ENCODE measurements around the gene FAM221A.
"Not testable (repeated sequence)": the region's sequence is repeated elsewhere in the genome, so short reads cannot be mapped to it uniquely, and the experiment has no call there.

FAM221A gene

DNA sequence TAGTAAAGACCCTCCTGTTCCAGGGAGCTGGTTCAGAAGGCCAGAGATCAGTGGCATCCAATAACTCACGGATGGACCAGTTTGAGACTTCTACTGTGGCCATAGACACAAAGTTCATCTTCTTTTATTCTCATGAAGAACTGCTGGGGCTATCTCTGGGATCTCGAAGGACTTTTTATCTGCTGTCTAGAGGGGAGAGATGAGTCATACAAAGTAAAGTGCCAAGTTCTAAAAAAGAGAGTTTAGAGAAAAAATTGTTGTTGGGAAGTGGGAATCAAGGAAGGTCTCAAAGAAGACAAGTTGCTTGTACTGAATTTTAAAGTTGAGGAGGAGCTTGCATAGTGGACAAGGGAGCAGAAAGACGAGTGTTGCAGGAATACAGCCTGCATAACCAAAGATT, 8.0 kb upstream of the FAM221A start:
- Histone ChIP-seq H3K9ac (ENCODE audit: low read depth, low read length) (no peak overlapping the region), H3K4me1 (ENCODE audit: control insufficient read depth, insufficient read depth, low read length) (no peaks in the 10 kb centered on the region)

GRCh38 chr7:23680414-23681405, 711 bp downstream of the FAM221A start:
- Histone ChIP-seq H3K9ac (ENCODE audit: low read depth, low read length) (peak overlapping the region; percentile 61), H3K4me1 (ENCODE audit: control insufficient read depth, insufficient read depth, low read length) (peaks cover 4% of the 10 kb centered on the region), H3K27me3 (ENCODE audit: control insufficient read depth, insufficient read depth, low read length) (peaks cover 6% of the 10 kb centered on the region), H3K36me3 (ENCODE audit: control insufficient read depth, insufficient read depth, low read length) (no peaks in the 10 kb centered on the region), H3K4me3 (ENCODE audit: low read depth, low read length) (peak overlapping the region; percentile 95), H3K9me3 (ENCODE audit: control insufficient read depth, insufficient read depth, low read length) (no peaks in the 10 kb centered on the region)

More for the DNA sequence above, 8.0 kb upstream of the FAM221A start:
- H3K36me3 ChIP-seq (ENCODE audit: control insufficient read depth, insufficient read depth, low read length) = no peaks in the 10 kb centered on the region
- H3K27me3 ChIP-seq (ENCODE audit: control insufficient read depth, insufficient read depth, low read length) = no peaks in the 10 kb centered on the region
- H3K4me3 ChIP-seq (ENCODE audit: low read depth, low read length) = no peak overlapping the region
- H3K9me3 ChIP-seq (ENCODE audit: control insufficient read depth, insufficient read depth, low read length) = no peaks in the 10 kb centered on the region

DNA sequence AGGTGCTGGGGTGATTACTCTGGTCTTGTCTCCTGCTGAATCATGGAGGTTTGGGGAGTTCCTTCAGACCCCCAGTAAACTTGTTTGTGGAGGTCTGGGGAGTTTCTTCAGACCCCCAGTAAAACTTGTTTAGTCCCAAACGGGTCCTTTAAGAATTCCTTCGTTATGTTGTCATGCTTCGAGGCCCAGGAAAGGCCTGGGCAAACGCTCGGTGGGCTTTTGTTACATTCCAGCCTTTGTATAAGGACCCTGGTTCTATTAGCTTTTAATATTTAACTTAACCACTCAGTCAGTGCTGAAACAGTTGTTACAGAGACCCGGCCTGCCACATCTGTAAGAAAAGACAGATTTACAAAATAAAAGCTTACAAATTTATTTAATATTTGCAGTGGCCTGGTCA, 4.0 kb downstream of the FAM221A start:
- not testable (repeated sequence) for H3K9ac ChIP-seq (ENCODE audit: low read depth, low read length); H3K36me3 ChIP-seq (ENCODE audit: control insufficient read depth, insufficient read depth, low read length); H3K27me3 ChIP-seq (ENCODE audit: control insufficient read depth, insufficient read depth, low read length); H3K4me3 ChIP-seq (ENCODE audit: low read depth, low read length); H3K9me3 ChIP-seq (ENCODE audit: control insufficient read depth, insufficient read depth, low read length); H3K4me1 ChIP-seq (ENCODE audit: control insufficient read depth, insufficient read depth, low read length)

- peaks cover 3% of the 10 kb centered on the region for H3K36me3 ChIP-seq (ENCODE audit: control insufficient read depth, insufficient read depth, low read length)
- H3K9ac ChIP-seq (ENCODE audit: low read depth, low read length) = no peak overlapping the region
- no peak overlapping the region for H3K4me3 ChIP-seq (ENCODE audit: low read depth, low read length)
- H3K4me1 ChIP-seq (ENCODE audit: control insufficient read depth, insufficient read depth, low read length) = peaks cover 4% of the 10 kb centered on the region
- H3K9me3 ChIP-seq (ENCODE audit: control insufficient read depth, insufficient read depth, low read length) = no peaks in the 10 kb centered on the region
- no peaks in the 10 kb centered on the region for H3K27me3 ChIP-seq (ENCODE audit: control insufficient read depth, insufficient read depth, low read length)
These were observed 5.7 kb downstream of the FAM221A start for GRCh38 chr7:23685731-23686130.

- Histone ChIP-seq H3K36me3 (ENCODE audit: control insufficient read depth, insufficient read depth, low read length) (peaks cover 3% of the 10 kb centered on the region), H3K9ac (ENCODE audit: low read depth, low read length) (no peak overlapping the region), H3K27me3 (ENCODE audit: control insufficient read depth, insufficient read depth, low read length) (no peaks in the 10 kb centered on the region), H3K4me3 (ENCODE audit: low read depth, low read length) (no peak overlapping the region), H3K4me1 (ENCODE audit: control insufficient read depth, insufficient read depth, low read length) (peaks cover 4% of the 10 kb centered on the region), H3K9me3 (ENCODE audit: control insufficient read depth, insufficient read depth, low read length) (no peaks in the 10 kb centered on the region)
These were observed 7.0 kb downstream of the FAM221A start for GRCh38 chr7:23687011-23687410.

DNA sequence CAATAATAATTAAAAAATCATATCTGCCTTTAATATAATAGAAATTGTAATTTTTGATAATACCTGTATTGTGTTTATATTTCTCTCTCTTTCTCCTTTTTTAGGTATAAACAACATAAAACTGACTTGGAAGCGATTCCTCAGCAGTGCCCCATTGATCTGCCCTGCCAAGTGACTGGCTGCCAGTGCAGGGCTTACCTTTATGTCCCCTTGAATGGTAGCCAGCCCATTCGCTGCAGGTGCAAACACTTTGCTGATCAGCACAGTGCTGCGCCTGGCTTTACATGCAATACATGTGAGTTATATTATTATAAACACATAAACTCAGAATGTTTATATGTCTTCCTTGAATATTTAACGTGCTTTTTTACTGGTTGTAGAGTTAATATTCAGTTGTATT, 9.2 kb downstream of the FAM221A start:
- no peak overlapping the region for H3K4me3 ChIP-seq (ENCODE audit: low read depth, low read length)
- peaks cover 4% of the 10 kb centered on the region for H3K4me1 ChIP-seq (ENCODE audit: control insufficient read depth, insufficient read depth, low read length)
- H3K27me3 ChIP-seq (ENCODE audit: control insufficient read depth, insufficient read depth, low read length) = no peaks in the 10 kb centered on the region
- H3K36me3 ChIP-seq (ENCODE audit: control insufficient read depth, insufficient read depth, low read length) = peaks cover 3% of the 10 kb centered on the region
- no peaks in the 10 kb centered on the region for H3K9me3 ChIP-seq (ENCODE audit: control insufficient read depth, insufficient read depth, low read length)
- no peak overlapping the region for H3K9ac ChIP-seq (ENCODE audit: low read depth, low read length)

- Histone ChIP-seq H3K4me3 (ENCODE audit: low read depth, low read length) (no peak overlapping the region), H3K9ac (ENCODE audit: low read depth, low read length) (no peak overlapping the region), H3K9me3 (ENCODE audit: control insufficient read depth, insufficient read depth, low read length) (no peaks in the 10 kb centered on the region), H3K4me1 (ENCODE audit: control insufficient read depth, insufficient read depth, low read length) (no peaks in the 10 kb centered on the region), H3K27me3 (ENCODE audit: control insufficient read depth, insufficient read depth, low read length) (no peaks in the 10 kb centered on the region), H3K36me3 (ENCODE audit: control insufficient read depth, insufficient read depth, low read length) (peaks cover 3% of the 10 kb centered on the region)
These were observed 11.3 kb downstream of the FAM221A start for GRCh38 chr7:23691320-23691719.

GRCh38 chr7:23693224-23693623, 13.2 kb downstream of the FAM221A start:
- H3K27me3 ChIP-seq (ENCODE audit: control insufficient read depth, insufficient read depth, low read length) = no peaks in the 10 kb centered on the region
- no peaks in the 10 kb centered on the region for H3K9me3 ChIP-seq (ENCODE audit: control insufficient read depth, insufficient read depth, low read length)
- H3K9ac ChIP-seq (ENCODE audit: low read depth, low read length) = no peak overlapping the region
- no peaks in the 10 kb centered on the region for H3K4me1 ChIP-seq (ENCODE audit: control insufficient read depth, insufficient read depth, low read length)
- no peak overlapping the region for H3K4me3 ChIP-seq (ENCODE audit: low read depth, low read length)
- no peaks in the 10 kb centered on the region for H3K36me3 ChIP-seq (ENCODE audit: control insufficient read depth, insufficient read depth, low read length)

- Histone ChIP-seq H3K27me3 (ENCODE audit: control insufficient read depth, insufficient read depth, low read length) (no peaks in the 10 kb centered on the region), H3K4me1 (ENCODE audit: control insufficient read depth, insufficient read depth, low read length) (no peaks in the 10 kb centered on the region), H3K4me3 (ENCODE audit: low read depth, low read length) (no peak overlapping the region), H3K9ac (ENCODE audit: low read depth, low read length) (no peak overlapping the region), H3K36me3 (ENCODE audit: control insufficient read depth, insufficient read depth, low read length) (no peaks in the 10 kb centered on the region), H3K9me3 (ENCODE audit: control insufficient read depth, insufficient read depth, low read length) (no peaks in the 10 kb centered on the region)
These were observed 17.0 kb downstream of the FAM221A start for GRCh38 chr7:23696916-23697441.

DNA sequence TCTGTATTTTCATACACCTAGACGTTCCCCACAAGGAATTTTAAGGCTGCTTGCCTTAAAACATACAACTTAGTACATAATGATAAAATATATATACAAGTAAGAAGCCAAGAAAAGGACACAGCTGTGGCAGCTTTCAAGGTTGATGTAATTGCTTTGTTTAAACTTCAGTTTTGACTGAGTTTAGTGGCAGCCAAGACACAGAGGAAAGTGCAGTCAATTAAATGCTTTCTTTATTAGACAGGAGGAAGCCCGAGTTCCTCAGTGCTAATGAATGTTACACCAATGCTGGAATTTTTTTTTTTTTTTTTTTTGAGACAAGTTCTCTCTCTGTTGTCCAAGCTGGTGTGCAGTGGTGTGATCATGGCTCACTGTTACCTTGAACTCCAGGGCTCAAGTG, 18.8 kb downstream of the FAM221A start:
- Histone ChIP-seq H3K9ac (ENCODE audit: low read depth, low read length) (no peak overlapping the region), H3K9me3 (ENCODE audit: control insufficient read depth, insufficient read depth, low read length) (no peaks in the 10 kb centered on the region), H3K27me3 (ENCODE audit: control insufficient read depth, insufficient read depth, low read length) (no peaks in the 10 kb centered on the region), H3K4me1 (ENCODE audit: control insufficient read depth, insufficient read depth, low read length) (no peaks in the 10 kb centered on the region), H3K4me3 (ENCODE audit: low read depth, low read length) (no peak overlapping the region), H3K36me3 (ENCODE audit: control insufficient read depth, insufficient read depth, low read length) (no peaks in the 10 kb centered on the region)

DNA sequence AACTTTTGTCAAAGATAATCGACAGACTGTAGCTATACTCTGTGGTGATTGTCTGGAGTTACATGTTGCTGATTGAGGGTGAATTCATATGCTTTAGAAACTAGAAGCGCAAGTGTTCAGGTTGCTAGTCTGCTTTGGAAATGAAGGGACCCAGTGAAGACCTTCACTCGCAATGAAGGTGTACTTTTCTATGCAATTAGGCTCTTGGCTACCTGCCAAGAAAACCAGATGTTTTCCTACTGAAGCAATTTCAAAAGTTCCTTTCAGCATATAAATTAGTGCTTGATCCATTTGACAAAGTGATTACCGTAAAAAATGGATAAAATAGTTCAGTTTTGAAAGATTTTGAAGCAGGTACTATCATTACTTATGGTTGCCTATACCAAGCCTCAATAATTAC, 20.0 kb downstream of the FAM221A start:
- Histone ChIP-seq H3K9ac (ENCODE audit: low read depth, low read length) (no peak overlapping the region), H3K27me3 (ENCODE audit: control insufficient read depth, insufficient read depth, low read length) (no peaks in the 10 kb centered on the region), H3K4me3 (ENCODE audit: low read depth, low read length) (no peak overlapping the region), H3K4me1 (ENCODE audit: control insufficient read depth, insufficient read depth, low read length) (no peaks in the 10 kb centered on the region), H3K36me3 (ENCODE audit: control insufficient read depth, insufficient read depth, low read length) (peaks cover 4% of the 10 kb centered on the region), H3K9me3 (ENCODE audit: control insufficient read depth, insufficient read depth, low read length) (no peaks in the 10 kb centered on the region)

Data from iPS-15b (cell line).